GM12892 (cell line): ENCODE measurements around the gene RFT1.
A peak's percentile ranks its signal among the peaks of the same experiment; 100 is the strongest.

Source experiments
- POLR2A ChIP-seq: IDR thresholded peaks from 2 replicates; pipeline ENCODE4 v1.6.1; 2011; ENCODE audit warnings: low read depth, low read length, control low read depth
- POLR2AphosphoS5 ChIP-seq: IDR thresholded peaks from 2 replicates; pipeline ENCODE4 v1.6.1; 2011; ENCODE audit warnings: low read depth, low read length, control low read depth
- TAF1 ChIP-seq: IDR thresholded peaks from 2 replicates; pipeline ENCODE4 v1.6.1; 2011; ENCODE audit warnings: low read depth, mild to moderate bottlenecking, control low read depth, low read length, borderline replicate concordance

DNA sequence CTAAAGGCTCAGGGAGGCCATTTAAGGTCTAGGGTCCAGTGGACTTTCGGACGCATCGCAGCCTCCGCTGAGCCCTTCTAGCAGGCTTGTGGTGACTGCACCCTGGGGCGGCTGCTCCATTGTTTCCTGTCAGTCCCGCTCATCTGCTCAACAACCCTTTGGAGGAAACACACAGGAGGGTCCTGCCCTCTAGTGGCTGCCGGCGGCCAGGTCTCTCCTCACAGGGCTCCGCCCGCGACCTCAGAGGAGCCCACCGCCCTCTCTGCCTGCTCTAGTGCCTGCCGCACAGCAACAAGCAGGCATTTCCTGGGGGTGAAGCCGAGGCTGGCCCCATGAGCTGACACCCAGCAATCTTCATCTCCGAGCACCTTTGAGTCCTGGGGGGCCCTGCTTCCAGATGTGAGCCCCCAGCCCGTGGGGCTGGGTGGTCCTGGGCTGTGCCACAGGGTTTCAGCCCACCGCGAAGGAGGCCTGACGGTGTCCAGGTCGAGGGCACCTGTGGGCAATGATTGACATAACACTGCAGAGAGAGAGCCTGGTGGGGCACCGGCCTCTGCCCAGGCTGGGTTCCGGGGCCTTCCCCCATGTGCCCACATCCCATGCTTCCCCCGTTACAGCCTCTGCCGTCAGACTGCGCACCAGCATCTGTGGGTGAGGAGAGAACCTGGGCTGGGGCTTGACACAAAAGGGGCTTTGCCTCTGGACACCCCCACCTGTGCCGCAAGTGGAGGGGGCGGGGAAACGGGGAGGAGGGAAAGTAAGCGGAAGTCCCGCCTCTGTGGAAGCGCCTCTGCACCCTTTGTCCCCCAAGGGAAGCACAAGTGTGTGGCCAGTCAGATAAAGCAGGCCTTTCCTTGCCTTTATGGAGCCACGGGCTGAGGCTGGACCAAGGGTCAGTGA, 57.3 kb downstream of the RFT1 start:
- peak; percentile 63; the same call in 1 of the 2 replicates for TF ChIP-seq POLR2A
- 0 out of 2 replicates have a peak, but pooled peaks have one; percentile 51 for TF ChIP-seq POLR2AphosphoS5
- 0 out of 2 replicates have a peak, but pooled peaks have one; percentile 44 for TF ChIP-seq TAF1
